ENCODE data around the gene SCARB2. TPM values are rescaled to one million over a fixed set of nuclear protein-coding genes. Genes with fewer than 3 reads are reported as not detected.

Gene SCARB2
- total RNA-seq, 2 experiments from 2014 or later, result 22.3 to 23.2 TPM

DNA sequence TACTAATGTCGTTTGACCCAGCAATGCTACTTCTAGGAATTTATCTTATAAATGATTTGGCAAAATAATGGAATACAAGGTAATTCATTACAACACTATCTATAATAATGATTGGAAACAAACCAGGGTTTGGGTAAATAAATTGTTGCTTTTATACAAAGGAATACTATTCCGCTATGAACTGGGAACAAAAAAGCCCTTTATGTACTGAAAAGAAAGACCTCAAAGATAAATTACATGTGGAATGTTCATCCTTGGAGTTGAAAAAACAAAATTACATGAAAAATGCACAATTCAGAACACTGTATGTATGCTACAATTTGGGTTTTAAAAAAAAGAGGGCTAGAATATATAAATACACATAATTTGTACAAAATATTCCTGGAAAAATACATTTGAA, 60.3 kb downstream of the SCARB2 start:
- no peak for DNase-seq
- Mint-ChIP-seq H3K27ac (no peak overlapping the region), H3K4me1 (peaks cover 12% of the 10 kb centered on the region), H3K36me3 (ENCODE audit: low read depth) (peaks cover 3% of the 10 kb centered on the region), H3K4me3 (no peak overlapping the region), H3K27me3 (peaks cover 3% of the 10 kb centered on the region), H3K9me3 (peaks cover 4% of the 10 kb centered on the region)
- CTCF ChIA-PET, result no interaction called here
- POLR2A ChIA-PET, result no interaction called here

DNA sequence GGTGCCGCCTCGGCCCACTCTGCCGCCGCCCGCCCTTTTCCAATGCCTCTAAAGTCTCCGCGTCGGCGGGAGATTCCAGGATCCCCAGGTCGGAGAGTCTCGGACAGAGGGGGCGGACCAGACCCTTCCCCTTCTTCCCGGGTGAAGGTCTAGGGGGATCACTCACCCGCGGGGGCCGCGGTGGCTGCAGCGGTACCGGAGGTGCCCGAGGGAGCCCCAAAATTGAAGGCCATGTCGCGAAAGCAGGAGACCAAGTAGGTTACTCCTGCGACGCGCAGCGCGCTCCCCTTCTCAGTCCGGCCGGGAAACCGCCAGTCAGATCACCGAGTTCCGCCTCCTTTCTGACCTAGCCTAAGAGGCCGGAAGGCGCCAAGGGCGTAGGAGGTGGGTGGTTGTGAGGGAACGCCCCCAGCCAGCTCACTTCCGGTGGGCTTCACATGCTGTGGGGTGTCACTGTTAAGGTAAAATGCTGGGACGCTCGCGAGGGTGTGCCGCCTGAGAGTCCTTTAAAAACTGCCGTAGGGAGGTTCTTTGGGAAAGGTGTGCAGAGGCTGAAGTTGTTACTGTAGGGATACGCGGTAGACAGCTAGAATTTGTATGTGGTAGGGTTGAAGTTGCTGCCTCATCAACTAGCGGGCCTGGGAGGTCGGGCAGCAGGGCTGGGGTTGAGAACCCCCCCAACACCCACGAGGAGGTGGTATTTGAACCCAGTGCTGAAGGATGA, 65.3 kb downstream of the SCARB2 start, which contains the start of gene NUP54:
Gene NUP54 (minus strand): TSS at position 256 of the 724 bp plus-strand sequence. CDS start 23 bp downstream, at position 233.
- Mint-ChIP-seq H3K4me3 (peak within 1 kb of the TSS; percentile 89), H3K36me3 (ENCODE audit: low read depth) (peaks cover 16% of the 10 kb centered on the region), H3K27me3 (no peaks in the 10 kb centered on the region), H3K9me3 (no peaks in the 10 kb centered on the region), H3K27ac (peak within 1 kb of the TSS; percentile 81), H3K4me1 (peaks cover 34% of the 10 kb centered on the region)
- ChIA-PET POLR2A (interaction anchor here (0.6 to 2.2 kb wide), 16 partner anchors 13 to 1009 kb away, joined by 3 to 11 read pairs (median 4); partner anchors contain the start of genes CCNG2, NAAA, SDAD1 and STBD1), CTCF (interaction anchor here (0.6 to 1.7 kb wide), 10 partner anchors 12 to 642 kb away, joined by 3 to 7 read pairs (median 3); no protein-coding TSS in a partner anchor)
- peak; percentile 96 for DNase-seq

DNA sequence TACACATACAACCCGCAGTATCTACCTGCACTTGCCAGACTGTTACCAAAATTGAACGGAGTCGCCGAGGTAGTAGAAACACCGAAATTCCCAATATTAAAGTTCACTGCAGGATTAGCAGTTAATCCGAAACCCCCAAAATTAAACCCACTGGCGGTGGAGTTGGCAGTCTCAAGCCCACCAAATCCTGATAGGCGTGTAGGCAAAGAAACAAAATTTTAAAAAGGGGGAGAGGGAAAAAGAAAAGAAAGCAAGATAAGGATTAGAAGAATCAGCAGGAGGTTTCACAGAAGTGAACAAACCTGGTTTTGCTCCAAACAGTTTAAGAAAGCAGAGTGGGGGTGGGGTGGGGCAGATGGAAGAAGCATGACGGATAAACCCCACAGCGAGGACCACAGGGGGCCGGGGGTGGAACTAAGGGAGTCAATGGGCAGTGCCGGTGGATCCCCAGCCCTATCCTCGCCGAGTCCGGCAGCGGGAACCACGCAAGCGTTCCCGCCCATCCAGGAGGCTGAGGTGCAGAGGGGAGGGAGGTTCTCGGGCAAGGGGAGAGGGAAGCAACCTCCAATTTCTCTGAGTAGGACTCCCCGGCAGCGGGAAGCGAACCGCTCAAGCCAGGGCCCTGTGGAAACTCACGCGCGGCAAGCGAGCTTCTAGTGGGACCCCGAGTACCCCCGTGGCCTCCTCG, 66.0 kb downstream of the SCARB2 start:
- peak overlapping the region; percentile 81 for H3K27ac Mint-ChIP-seq
- peak overlapping the region; percentile 89 for H3K4me3 Mint-ChIP-seq
- peaks cover 22% of the 10 kb centered on the region for H3K36me3 Mint-ChIP-seq (ENCODE audit: low read depth)
- no peaks in the 10 kb centered on the region for H3K27me3 Mint-ChIP-seq
- ChIA-PET POLR2A (interaction anchor here (0.8 to 2.2 kb wide), 10 partner anchors 58 to 492 kb away, joined by 3 to 11 read pairs (median 4); partner anchors contain the start of genes NAAA and SDAD1), CTCF (interaction anchor here (1.0 to 1.7 kb wide), 3 partner anchors 32 to 230 kb away, joined by 3 to 7 read pairs (median 5); no protein-coding TSS in a partner anchor)
- H3K4me1 Mint-ChIP-seq, result peaks cover 34% of the 10 kb centered on the region
- peak; percentile 55 for DNase-seq
- H3K9me3 Mint-ChIP-seq, result no peaks in the 10 kb centered on the region

DNA sequence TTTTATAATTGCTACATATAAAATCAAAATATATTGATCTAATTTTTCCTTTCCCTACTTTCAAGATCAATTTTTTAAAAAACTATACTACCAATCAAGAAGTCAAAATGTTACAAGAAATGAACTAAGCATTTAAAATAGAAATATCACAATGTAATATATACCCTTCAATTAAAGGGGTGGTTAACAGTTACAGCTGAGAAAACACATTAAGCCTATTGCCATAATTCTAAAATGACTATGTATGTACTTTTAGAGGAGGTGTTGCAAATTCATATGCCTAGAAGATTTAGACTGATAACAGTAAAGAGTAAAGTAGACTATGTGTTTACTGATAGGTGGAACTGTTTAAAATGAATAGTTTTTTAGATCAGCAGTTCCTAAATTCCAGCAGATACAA, 69.1 kb downstream of the SCARB2 start:
- Mint-ChIP-seq H3K4me1 (peaks cover 35% of the 10 kb centered on the region), H3K36me3 (ENCODE audit: low read depth) (peaks cover 44% of the 10 kb centered on the region), H3K4me3 (no peak overlapping the region), H3K27me3 (no peaks in the 10 kb centered on the region), H3K27ac (no peak overlapping the region), H3K9me3 (no peaks in the 10 kb centered on the region)
- no peak for DNase-seq
- POLR2A ChIA-PET, result no interaction called here
- CTCF ChIA-PET, result no interaction called here

DNA sequence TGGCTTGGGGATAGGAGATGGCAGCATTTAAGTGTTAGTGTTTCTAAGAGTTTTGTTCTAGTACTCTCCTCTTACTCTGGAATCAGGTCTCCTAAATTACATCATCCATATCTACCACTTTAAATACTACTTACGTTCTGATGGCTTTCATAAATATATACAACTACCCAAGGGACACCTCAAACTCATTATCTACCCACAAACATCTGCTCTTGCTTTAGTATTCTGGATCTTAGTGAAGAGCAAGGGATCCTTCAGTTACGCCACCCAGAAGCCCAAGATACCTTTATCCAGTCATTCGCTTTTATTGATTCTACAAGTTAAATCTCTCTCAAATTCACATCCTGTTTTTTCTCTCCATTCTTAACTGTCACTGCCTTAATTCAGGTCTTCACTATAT, 72.4 kb downstream of the SCARB2 start:
- POLR2A ChIA-PET, result no interaction called here
- CTCF ChIA-PET, result no interaction called here
- Mint-ChIP-seq H3K4me3 (no peak overlapping the region), H3K9me3 (no peaks in the 10 kb centered on the region), H3K27ac (no peak overlapping the region), H3K36me3 (ENCODE audit: low read depth) (peaks cover 59% of the 10 kb centered on the region), H3K27me3 (no peaks in the 10 kb centered on the region), H3K4me1 (peaks cover 17% of the 10 kb centered on the region)
- DNase-seq, result no peak

DNA sequence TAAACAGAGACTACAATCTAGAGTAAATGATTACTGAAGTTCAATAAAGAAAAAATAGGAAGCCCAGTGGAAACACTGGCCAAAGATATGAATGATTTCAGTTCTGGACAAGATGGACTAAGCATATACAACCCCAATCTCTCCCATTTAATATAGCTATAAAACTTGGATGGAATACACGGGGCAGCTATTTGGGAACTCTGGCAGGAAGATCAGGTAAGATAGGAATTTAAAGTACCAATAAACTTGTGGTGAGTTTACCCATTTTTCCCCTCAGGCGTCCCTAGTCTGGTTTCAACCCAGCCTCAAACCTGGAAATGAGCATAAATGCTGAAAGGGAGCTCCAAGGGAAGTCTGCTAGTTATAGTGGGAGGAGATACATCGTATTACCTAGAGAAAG, 85.9 kb downstream of the SCARB2 start:
- Mint-ChIP-seq H3K4me3 (no peak overlapping the region), H3K4me1 (no peaks in the 10 kb centered on the region), H3K27me3 (no peaks in the 10 kb centered on the region), H3K36me3 (ENCODE audit: low read depth) (peaks cover 50% of the 10 kb centered on the region), H3K9me3 (no peaks in the 10 kb centered on the region), H3K27ac (no peak overlapping the region)
- no peak for DNase-seq
- ChIA-PET CTCF (no interaction called here), POLR2A (no interaction called here)

DNA sequence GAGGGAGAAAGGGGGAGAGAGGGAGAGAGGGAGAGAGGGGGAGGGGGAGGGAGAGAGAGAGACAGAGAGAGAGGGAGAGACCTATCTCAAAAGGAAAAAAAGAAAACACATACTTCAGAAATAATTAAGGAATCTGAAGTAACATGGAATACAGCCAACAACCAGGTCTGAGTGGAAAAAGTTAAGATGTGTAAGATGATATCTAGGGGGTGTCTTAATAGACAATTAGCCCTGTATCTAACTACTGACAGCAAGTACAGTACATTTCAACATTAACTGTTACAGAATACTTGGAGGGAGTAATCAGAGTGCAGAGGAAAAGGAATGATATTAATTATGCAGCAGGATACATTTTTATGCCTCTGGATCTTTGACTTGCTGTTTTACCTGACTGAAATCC, 87.8 kb downstream of the SCARB2 start:
- H3K4me3 Mint-ChIP-seq, result no peak overlapping the region
- H3K27ac Mint-ChIP-seq, result no peak overlapping the region
- no peaks in the 10 kb centered on the region for H3K27me3 Mint-ChIP-seq
- CTCF ChIA-PET, result no interaction called here
- H3K9me3 Mint-ChIP-seq, result peaks cover 2% of the 10 kb centered on the region
- no peaks in the 10 kb centered on the region for H3K4me1 Mint-ChIP-seq
- DNase-seq, result no peak
- H3K36me3 Mint-ChIP-seq (ENCODE audit: low read depth), result peaks cover 61% of the 10 kb centered on the region
- POLR2A ChIA-PET, result no interaction called here

DNA sequence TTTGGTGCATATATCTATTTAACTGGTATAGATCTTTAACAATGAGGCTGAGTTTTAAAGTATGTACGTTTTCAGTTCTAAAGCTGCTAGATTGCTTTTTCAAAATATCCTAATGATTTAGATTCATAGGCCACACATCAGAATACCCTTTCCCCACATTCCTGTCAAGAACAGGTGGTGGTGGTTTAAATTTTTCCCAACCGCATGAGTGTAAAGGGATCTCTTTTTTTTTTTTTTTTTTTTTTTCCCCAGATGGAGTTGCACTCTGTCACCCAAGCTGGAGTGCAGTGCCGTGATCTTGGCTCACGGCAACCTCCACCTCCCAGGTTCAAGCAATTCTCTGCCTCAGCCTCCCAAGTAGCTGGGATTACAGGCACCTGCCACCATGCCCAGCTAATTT, 93.4 kb downstream of the SCARB2 start:
- no peaks in the 10 kb centered on the region for H3K27me3 Mint-ChIP-seq
- CTCF ChIA-PET, result interaction anchor here (2.1 kb wide), 1 partner anchor 224 kb away, joined by 4 read pairs; no protein-coding TSS in a partner anchor
- peaks cover 76% of the 10 kb centered on the region for H3K36me3 Mint-ChIP-seq (ENCODE audit: low read depth)

DNA sequence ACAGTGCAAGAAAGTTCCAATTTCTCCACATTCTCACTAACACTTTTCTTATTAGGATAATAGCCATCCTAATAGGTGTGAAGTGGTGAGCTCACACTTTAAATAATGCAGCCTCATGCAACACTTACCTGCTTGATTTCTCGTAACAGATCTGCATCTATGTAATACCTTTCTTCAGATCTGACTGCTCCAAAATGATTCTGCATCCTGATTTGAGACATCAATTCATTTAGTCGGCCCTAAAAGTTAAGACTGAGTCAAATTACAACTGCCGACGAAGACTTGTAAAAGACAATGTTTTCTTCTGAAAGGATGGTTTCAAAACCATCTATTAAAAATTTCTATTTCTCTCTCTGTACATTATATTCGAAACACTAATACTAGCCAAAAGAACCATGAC, 96.1 kb downstream of the SCARB2 start:
- POLR2A ChIA-PET, result no interaction called here
- Mint-ChIP-seq H3K4me1 (no peaks in the 10 kb centered on the region), H3K4me3 (no peak overlapping the region), H3K36me3 (ENCODE audit: low read depth) (peaks cover 72% of the 10 kb centered on the region), H3K9me3 (peaks cover 5% of the 10 kb centered on the region), H3K27me3 (no peaks in the 10 kb centered on the region), H3K27ac (no peak overlapping the region)
- no peak for DNase-seq
- CTCF ChIA-PET, result no interaction called here

More for the DNA sequence above, 93.4 kb downstream of the SCARB2 start:
- DNase-seq, result no peak
- H3K4me3 Mint-ChIP-seq, result no peak overlapping the region
- H3K4me1 Mint-ChIP-seq, result no peaks in the 10 kb centered on the region
- H3K9me3 Mint-ChIP-seq, result peaks cover 5% of the 10 kb centered on the region
- POLR2A ChIA-PET, result no interaction called here
- no peak overlapping the region for H3K27ac Mint-ChIP-seq

DNA sequence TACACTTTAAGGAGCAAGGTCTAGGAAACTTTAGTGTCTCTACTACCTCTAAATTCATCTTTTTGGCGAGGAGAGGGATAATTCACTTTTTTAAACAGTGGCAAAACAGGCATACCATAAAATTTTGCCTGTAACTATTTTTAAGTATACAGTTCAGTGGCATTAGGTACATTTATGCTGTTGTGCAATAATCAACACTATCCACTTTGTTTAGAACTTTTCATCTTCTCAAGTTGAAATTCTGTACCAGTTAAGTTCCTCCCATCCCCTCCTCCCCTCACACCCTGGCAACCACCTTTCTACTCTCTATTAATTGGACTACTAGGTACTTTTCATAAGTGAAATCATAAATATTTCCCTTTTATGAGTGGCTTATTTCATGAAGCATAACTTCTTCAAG, 96.8 kb downstream of the SCARB2 start:
- Mint-ChIP-seq H3K9me3 (peaks cover 3% of the 10 kb centered on the region), H3K27me3 (no peaks in the 10 kb centered on the region), H3K27ac (no peak overlapping the region), H3K4me1 (no peaks in the 10 kb centered on the region), H3K36me3 (ENCODE audit: low read depth) (peaks cover 70% of the 10 kb centered on the region), H3K4me3 (no peak overlapping the region)
- POLR2A ChIA-PET, result no interaction called here
- CTCF ChIA-PET, result no interaction called here
- DNase-seq, result no peak

Other genes starting within 250 kb of the SCARB2 start
- gene SDAD1, start 222.9 kb downstream of the SCARB2 start, total RNA-seq, result 10 to 100 TPM; 39.1 to 43.0 TPM
- gene CXCL9, start 206.3 kb downstream of the SCARB2 start, total RNA-seq, result not detected
- 1 to 10 TPM; 1.3 to 1.5 TPM for gene CXCL10, start 190.3 kb downstream of the SCARB2 start, total RNA-seq
- under 1 TPM; 0.28 to 0.33 TPM for gene CXCL11, start 177.8 kb downstream of the SCARB2 start, total RNA-seq
- under 1 TPM; 0.30 to 0.95 TPM for gene ART3, start 139.1 kb downstream of the SCARB2 start, total RNA-seq
- 10 to 100 TPM; 48.9 to 58.6 TPM for gene NUP54, start 65.4 kb downstream of the SCARB2 start, total RNA-seq
- not detected for gene FAM47E, start 37.9 kb upstream of the SCARB2 start, total RNA-seq
- 1 to 10 TPM; 5.5 to 5.8 TPM for gene STBD1, start 92.9 kb upstream of the SCARB2 start, total RNA-seq
- not detected for gene CCDC158, start 207.3 kb upstream of the SCARB2 start, total RNA-seq
- gene SHROOM3, start 221.4 kb upstream of the SCARB2 start, total RNA-seq, result not detected

All from activated CD4-positive, alpha-beta memory T cell treated with anti-CD3 and anti-CD28 coated beads, Interleukin-2, amount 10 ng/mL, durations not matched to agents 7 days and 5 days (primary cell).